ENCODE results near the gene TEAD1.

The TEAD1 gene

DNA sequence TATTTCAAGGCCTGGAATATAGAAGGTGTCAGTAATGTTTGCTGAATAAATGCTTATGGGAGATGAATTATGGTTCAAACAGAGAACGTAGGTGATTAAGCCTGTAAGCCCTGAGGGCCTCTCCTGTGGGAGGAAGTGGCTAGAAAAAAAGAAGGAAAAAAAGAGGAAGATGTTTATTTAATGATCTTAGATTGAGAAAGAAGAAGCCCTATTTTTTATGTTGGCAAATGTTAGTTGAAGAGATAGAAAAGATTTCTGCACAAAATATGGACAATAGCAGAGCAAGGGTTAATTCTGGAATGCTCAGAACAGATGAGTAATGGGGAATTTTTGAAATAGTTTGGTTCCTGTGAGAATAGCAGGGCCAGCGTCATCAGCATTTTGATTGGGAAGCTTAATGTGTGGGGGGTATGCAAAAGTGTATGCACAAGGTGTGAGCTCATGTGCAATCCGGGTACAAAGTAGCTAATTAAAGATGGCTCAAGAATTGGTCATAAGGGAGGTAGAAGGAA lies 95.7 kb downstream of the TEAD1 start:
- DNase-seq (ENCODE audit: insufficient read length, low spot score) (no peak), FAIRE-seq (no peak)
- TF ChIP-seq, protein P1, sequence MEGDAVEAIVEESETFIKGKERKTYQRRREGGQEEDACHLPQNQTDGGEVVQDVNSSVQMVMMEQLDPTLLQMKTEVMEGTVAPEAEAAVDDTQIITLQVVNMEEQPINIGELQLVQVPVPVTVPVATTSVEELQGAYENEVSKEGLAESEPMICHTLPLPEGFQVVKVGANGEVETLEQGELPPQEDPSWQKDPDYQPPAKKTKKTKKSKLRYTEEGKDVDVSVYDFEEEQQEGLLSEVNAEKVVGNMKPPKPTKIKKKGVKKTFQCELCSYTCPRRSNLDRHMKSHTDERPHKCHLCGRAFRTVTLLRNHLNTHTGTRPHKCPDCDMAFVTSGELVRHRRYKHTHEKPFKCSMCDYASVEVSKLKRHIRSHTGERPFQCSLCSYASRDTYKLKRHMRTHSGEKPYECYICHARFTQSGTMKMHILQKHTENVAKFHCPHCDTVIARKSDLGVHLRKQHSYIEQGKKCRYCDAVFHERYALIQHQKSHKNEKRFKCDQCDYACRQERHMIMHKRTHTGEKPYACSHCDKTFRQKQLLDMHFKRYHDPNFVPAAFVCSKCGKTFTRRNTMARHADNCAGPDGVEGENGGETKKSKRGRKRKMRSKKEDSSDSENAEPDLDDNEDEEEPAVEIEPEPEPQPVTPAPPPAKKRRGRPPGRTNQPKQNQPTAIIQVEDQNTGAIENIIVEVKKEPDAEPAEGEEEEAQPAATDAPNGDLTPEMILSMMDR (IDR thresholded peaks at IDR 0.05; ENCODE audit: insufficient read depth, missing control alignments): no peak

GRCh38 chr11:12770435-12770834 lies 96.2 kb downstream of the TEAD1 start:
- no peak for FAIRE-seq
- TF ChIP-seq, protein P1 (IDR thresholded peaks at IDR 0.05; ENCODE audit: insufficient read depth, missing control alignments): no peak
- no peak for DNase-seq (ENCODE audit: insufficient read length, low spot score)

GRCh38 chr11:12770966-12771597 lies 96.9 kb downstream of the TEAD1 start:
- DNase-seq (ENCODE audit: insufficient read length, low spot score) (no peak), FAIRE-seq (no peak)
- TF ChIP-seq, protein P1 (IDR thresholded peaks at IDR 0.05; ENCODE audit: insufficient read depth, missing control alignments): no peak

- TF ChIP-seq, protein P1 (IDR thresholded peaks at IDR 0.05; ENCODE audit: insufficient read depth, missing control alignments): no peak
- DNase-seq (ENCODE audit: insufficient read length, low spot score) (no peak), FAIRE-seq (no peak)
Measured at GRCh38 chr11:12771875-12772274, 97.7 kb downstream of the TEAD1 start.

GRCh38 chr11:12772324-12772723 lies 98.1 kb downstream of the TEAD1 start:
- DNase-seq (ENCODE audit: insufficient read length, low spot score): no peak

DNA sequence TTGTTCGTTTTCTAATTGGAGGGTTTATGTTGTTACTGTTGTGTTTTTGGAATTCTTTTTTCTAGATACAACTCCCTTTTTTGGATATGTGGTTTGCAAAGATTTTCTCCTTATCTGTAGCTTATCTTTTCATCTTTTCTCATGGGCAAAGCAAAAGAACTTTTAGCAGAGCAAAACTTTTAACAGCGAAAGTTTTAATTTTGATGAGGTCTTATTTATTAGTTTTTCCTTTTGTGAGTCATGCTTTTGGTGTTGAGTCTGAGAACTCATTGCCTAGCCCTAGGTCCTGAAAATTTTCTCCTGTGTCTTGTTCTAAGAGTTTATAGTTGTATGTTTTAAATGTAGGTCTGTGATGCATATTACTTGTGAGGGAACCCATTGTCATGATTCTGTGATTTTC lies 99.4 kb downstream of the TEAD1 start:
- FAIRE-seq (no peak), DNase-seq (ENCODE audit: insufficient read length, low spot score) (no peak)
- TF ChIP-seq, protein P1 (IDR thresholded peaks at IDR 0.05; ENCODE audit: insufficient read depth, missing control alignments): no peak

More at GRCh38 chr11:12772324-12772723, 98.1 kb downstream of the TEAD1 start:
- TF ChIP-seq, protein P1 (IDR thresholded peaks at IDR 0.05; ENCODE audit: insufficient read depth, missing control alignments): no peak
- FAIRE-seq: no peak

DNA sequence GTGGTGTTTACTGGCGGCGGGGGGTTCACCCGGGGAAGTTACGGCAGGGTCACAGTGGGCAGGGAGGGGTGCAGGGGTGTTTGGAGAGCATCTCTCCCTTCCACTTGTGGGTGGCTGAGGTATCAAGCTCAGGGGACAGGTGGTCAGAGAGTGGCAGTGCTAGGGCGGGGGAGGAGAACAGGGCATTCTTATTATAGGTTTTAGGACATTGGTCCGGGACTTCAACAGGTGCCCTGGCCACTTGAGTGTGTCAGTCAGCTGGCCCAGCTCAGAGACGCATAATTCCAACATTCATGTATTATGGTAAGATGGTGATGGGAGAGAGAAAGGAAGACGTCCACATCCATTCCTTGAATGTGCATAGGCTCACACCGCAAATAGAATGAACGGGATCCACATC lies 101.7 kb downstream of the TEAD1 start:
- FAIRE-seq: no peak

More for the DNA sequence above, 101.7 kb downstream of the TEAD1 start:
- TF ChIP-seq, protein P1 (IDR thresholded peaks at IDR 0.05; ENCODE audit: insufficient read depth, missing control alignments): no peak
- no peak for DNase-seq (ENCODE audit: insufficient read length, low spot score)
